HepG2 (cell line): ENCODE measurements around the gene ZNF3. TPM values are rescaled to one million over a fixed set of nuclear protein-coding genes. Genes with fewer than 3 reads are reported as not detected.
A peak's percentile ranks its signal among the peaks of the same experiment; 100 is the strongest.

Experiments
- DBP ChIP-seq: sonication (generic); formaldehyde crosslinking; IDR thresholded peaks from 2 replicates; pipeline ENCODE4 v1.4.0; 2020; ENCODE audit warnings: missing genetic modification reagents; ENCODE audit errors: not compliant biosample characterization
- DR1 ChIP-seq: sonication (generic); formaldehyde crosslinking; IDR thresholded peaks from 2 replicates; pipeline ENCODE4 v1.8.0; 2021; ENCODE audit warnings: mild to moderate bottlenecking, missing genetic modification reagents, inconsistent platforms
- GLI4 ChIP-seq: sonication (generic); formaldehyde crosslinking; IDR thresholded peaks from 2 replicates; pipeline ENCODE4 v1.5.1; 2020; ENCODE audit warnings: missing genetic modification reagents, mild to moderate bottlenecking, moderate library complexity, borderline replicate concordance
- HINFP ChIP-seq: sonication (generic); formaldehyde crosslinking; IDR thresholded peaks from 2 replicates; pipeline ENCODE4 v1.4.0; 2020; ENCODE audit warnings: low read depth, mild to moderate bottlenecking, missing genetic modification reagents
- MEIS2 ChIP-seq: sonication (generic); formaldehyde crosslinking; IDR thresholded peaks from 2 replicates; pipeline ENCODE4 v1.9.0; 2021; ENCODE audit warnings: mild to moderate bottlenecking, missing genetic modification reagents
- RBM22 ChIP-seq: fragments of 200-400 bp; formaldehyde crosslinking; optimal IDR thresholded peaks from 2 replicates; pipeline ENCODE3; 2017; ENCODE audit warnings: mild to moderate bottlenecking, low read length, moderate library complexity
- REPIN1 ChIP-seq: sonication (generic); formaldehyde crosslinking; IDR thresholded peaks from 2 replicates; pipeline ENCODE4 v1.8.0; 2022; ENCODE audit warnings: missing genetic modification reagents, low read depth, mild to moderate bottlenecking, borderline replicate concordance
- RXRA ChIP-seq: sonication (generic); formaldehyde crosslinking; IDR thresholded peaks from 2 replicates; pipeline ENCODE4 v1.5.1; 2020; ENCODE audit warnings: missing genetic modification reagents
- TBX3 ChIP-seq: fragments of 450-650 bp; IDR thresholded peaks from 2 replicates; pipeline ENCODE4 v1.6.1; 2017; ENCODE audit warnings: antibody characterized with exemption, mild to moderate bottlenecking, inconsistent platforms, borderline replicate concordance
- TSC22D2 ChIP-seq: sonication (generic); formaldehyde crosslinking; IDR thresholded peaks from 2 replicates; pipeline ENCODE4 v1.5.1; 2020; ENCODE audit warnings: missing genetic modification reagents, mild to moderate bottlenecking, borderline replicate concordance
- U2AF2 ChIP-seq: fragments of 200-400 bp; formaldehyde crosslinking; IDR thresholded peaks from 2 replicates; pipeline ENCODE4 v1.6.1; 2017; ENCODE audit warnings: low read depth, mild to moderate bottlenecking, low read length
- ZBTB7B ChIP-seq: sonication (generic); formaldehyde crosslinking; IDR thresholded peaks from 2 replicates; pipeline ENCODE4 v1.4.0; 2020; ENCODE audit warnings: missing genetic modification reagents
- ZFYVE20 ChIP-seq: sonication (generic); formaldehyde crosslinking; IDR thresholded peaks from 2 replicates; pipeline ENCODE4 v1.8.0; 2023; ENCODE audit warnings: low read depth, mild to moderate bottlenecking, moderate library complexity, missing genetic modification reagents, borderline replicate concordance
- ZNF383 ChIP-seq: sonication (generic); formaldehyde crosslinking; IDR thresholded peaks from 2 replicates; pipeline ENCODE4 v1.4.0; 2020; ENCODE audit warnings: missing genetic modification reagents, mild to moderate bottlenecking, borderline replicate concordance
- ZNF773 ChIP-seq: sonication (generic); formaldehyde crosslinking; IDR thresholded peaks from 2 replicates; pipeline ENCODE4 v1.4.0; 2020; ENCODE audit warnings: missing genetic modification reagents, borderline replicate concordance
- ZSCAN30 ChIP-seq: sonication (generic); formaldehyde crosslinking; IDR thresholded peaks from 2 replicates; pipeline ENCODE4 v1.5.0; 2020; ENCODE audit warnings: mild to moderate bottlenecking, missing genetic modification reagents
- polyA plus RNA-seq, 8 experiments: library from polyadenylated mRNA; depleted of rRNA in 3 of 8; stranded (reverse) in 7 of 8; unstranded in 1 of 8; fragments of >200 nt; fragmentation: Illumina TruSeq in 4 of 8; extraction: Trizol in 4 of 8; gene quantifications; 2 replicates each; pipeline versions ENCODE4 v1.2.1 to v1.2.3, GENCODE V29; 2011 to 2016; ENCODE audit warnings: low read depth in 4 of 8, missing spikeins in 1 of 8, mixed read lengths in 1 of 8; ENCODE audit not compliant: insufficient read depth in 1 of 8
- total RNA-seq, 5 experiments: library from RNA; depleted of rRNA; stranded (reverse); fragments of >200 nt; fragmentation: Illumina TruSeq; extraction: Trizol; gene quantifications; 2 replicates each; pipeline ENCODE4 v1.2.3, GENCODE V29; 2016; ENCODE audit warnings: low read depth in 1 of 5
- TF ChIP-seq, protein P1 (sequence below): IDR thresholded peaks from 2 replicates; pipeline ENCODE4 v1.6.1; 2016; ENCODE audit warnings: low read depth, missing genetic modification reagents, missing compliant biosample characterization
- TF ChIP-seq, protein P2 (sequence below): fragments of 450-650 bp; IDR thresholded peaks from 2 replicates; pipeline ENCODE4 v1.6.1; 2017
- TF ChIP-seq, protein P3 (sequence below): sonication (generic); formaldehyde crosslinking; IDR thresholded peaks from 2 replicates; pipeline ENCODE4 v1.4.0; 2020; ENCODE audit warnings: missing genetic modification reagents, borderline replicate concordance

ZNF3 gene
- total and polyA plus RNA-seq, 2 of the 13 experiments (the other 11 are each of a cell fraction or from before 2014, with no cell fraction given), result 33.7 to 56.9 TPM

DNA sequence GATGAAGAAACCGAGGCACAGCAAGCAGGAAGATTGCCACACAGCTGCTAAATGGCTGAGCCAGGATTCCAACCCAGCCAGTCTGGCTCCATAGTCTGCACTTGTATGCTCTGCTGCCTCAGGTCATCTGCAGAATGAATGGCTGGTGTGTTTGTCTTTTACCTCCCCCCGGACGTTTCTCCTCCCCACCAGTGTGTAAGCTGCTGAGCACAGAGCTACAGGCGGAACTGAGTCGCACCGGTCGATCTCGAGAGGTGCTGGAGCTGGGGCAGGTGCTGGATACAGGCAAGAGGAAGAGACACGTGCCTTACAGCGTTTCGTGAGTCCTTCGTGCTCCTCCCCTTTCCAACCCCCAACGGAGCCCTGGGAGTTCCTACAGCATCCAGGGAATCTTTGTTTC lies 40.5 kb upstream of the ZNF3 start (continued):
- TF ChIP-seq, protein P1, sequence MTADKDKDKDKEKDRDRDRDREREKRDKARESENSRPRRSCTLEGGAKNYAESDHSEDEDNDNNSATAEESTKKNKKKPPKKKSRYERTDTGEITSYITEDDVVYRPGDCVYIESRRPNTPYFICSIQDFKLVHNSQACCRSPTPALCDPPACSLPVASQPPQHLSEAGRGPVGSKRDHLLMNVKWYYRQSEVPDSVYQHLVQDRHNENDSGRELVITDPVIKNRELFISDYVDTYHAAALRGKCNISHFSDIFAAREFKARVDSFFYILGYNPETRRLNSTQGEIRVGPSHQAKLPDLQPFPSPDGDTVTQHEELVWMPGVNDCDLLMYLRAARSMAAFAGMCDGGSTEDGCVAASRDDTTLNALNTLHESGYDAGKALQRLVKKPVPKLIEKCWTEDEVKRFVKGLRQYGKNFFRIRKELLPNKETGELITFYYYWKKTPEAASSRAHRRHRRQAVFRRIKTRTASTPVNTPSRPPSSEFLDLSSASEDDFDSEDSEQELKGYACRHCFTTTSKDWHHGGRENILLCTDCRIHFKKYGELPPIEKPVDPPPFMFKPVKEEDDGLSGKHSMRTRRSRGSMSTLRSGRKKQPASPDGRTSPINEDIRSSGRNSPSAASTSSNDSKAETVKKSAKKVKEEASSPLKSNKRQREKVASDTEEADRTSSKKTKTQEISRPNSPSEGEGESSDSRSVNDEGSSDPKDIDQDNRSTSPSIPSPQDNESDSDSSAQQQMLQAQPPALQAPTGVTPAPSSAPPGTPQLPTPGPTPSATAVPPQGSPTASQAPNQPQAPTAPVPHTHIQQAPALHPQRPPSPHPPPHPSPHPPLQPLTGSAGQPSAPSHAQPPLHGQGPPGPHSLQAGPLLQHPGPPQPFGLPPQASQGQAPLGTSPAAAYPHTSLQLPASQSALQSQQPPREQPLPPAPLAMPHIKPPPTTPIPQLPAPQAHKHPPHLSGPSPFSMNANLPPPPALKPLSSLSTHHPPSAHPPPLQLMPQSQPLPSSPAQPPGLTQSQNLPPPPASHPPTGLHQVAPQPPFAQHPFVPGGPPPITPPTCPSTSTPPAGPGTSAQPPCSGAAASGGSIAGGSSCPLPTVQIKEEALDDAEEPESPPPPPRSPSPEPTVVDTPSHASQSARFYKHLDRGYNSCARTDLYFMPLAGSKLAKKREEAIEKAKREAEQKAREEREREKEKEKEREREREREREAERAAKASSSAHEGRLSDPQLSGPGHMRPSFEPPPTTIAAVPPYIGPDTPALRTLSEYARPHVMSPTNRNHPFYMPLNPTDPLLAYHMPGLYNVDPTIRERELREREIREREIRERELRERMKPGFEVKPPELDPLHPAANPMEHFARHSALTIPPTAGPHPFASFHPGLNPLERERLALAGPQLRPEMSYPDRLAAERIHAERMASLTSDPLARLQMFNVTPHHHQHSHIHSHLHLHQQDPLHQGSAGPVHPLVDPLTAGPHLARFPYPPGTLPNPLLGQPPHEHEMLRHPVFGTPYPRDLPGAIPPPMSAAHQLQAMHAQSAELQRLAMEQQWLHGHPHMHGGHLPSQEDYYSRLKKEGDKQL (CRISPR knock-in tag), result no peak
- TF ChIP-seq ZBTB7B (CRISPR knock-in tag) (no peak), DR1 (CRISPR knock-in tag) (no peak), REPIN1 (CRISPR knock-in tag) (no peak), ZNF773 (no peak), MEIS2 (CRISPR knock-in tag) (no peak), GLI4 (CRISPR knock-in tag) (no peak), ZNF383 (no peak), RXRA (CRISPR knock-in tag) (peak; percentile 67; the same call in 1 of the 2 replicates), U2AF2 (no peak), ZSCAN30 (no peak), RBM22 (no peak), TBX3 (no peak), DBP (no peak), TSC22D2 (CRISPR knock-in tag) (no peak), HINFP (CRISPR knock-in tag) (no peak; the same call in 1 of the 2 replicates), ZFYVE20 (CRISPR knock-in tag) (no peak)
- TF ChIP-seq, protein P2, sequence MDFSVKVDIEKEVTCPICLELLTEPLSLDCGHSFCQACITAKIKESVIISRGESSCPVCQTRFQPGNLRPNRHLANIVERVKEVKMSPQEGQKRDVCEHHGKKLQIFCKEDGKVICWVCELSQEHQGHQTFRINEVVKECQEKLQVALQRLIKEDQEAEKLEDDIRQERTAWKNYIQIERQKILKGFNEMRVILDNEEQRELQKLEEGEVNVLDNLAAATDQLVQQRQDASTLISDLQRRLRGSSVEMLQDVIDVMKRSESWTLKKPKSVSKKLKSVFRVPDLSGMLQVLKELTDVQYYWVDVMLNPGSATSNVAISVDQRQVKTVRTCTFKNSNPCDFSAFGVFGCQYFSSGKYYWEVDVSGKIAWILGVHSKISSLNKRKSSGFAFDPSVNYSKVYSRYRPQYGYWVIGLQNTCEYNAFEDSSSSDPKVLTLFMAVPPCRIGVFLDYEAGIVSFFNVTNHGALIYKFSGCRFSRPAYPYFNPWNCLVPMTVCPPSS, result no peak
- TF ChIP-seq, protein P3, sequence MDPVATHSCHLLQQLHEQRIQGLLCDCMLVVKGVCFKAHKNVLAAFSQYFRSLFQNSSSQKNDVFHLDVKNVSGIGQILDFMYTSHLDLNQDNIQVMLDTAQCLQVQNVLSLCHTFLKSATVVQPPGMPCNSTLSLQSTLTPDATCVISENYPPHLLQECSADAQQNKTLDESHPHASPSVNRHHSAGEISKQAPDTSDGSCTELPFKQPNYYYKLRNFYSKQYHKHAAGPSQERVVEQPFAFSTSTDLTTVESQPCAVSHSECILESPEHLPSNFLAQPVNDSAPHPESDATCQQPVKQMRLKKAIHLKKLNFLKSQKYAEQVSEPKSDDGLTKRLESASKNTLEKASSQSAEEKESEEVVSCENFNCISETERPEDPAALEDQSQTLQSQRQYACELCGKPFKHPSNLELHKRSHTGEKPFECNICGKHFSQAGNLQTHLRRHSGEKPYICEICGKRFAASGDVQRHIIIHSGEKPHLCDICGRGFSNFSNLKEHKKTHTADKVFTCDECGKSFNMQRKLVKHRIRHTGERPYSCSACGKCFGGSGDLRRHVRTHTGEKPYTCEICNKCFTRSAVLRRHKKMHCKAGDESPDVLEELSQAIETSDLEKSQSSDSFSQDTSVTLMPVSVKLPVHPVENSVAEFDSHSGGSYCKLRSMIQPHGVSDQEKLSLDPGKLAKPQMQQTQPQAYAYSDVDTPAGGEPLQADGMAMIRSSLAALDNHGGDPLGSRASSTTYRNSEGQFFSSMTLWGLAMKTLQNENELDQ (CRISPR knock-in tag), result no peak
